ENCODE measurements around the gene TMPRSS3. TPM values are rescaled to one million over a fixed set of nuclear protein-coding genes. Genes with fewer than 3 reads are reported as not detected.

TMPRSS3 gene
- 4.1 TPM for total RNA-seq
- long read RNA-seq, partial matches to known transcripts: 0 of 5 reads
- long read RNA-seq, other reads (novel, unspliced or antisense): 2 of 5 reads

GRCh38 chr21:42395905-42396651 lies at the start of gene TMPRSS3:
Gene TMPRSS3 (minus strand): TSS chr21:42396052. CDS start chr21:42395417, 635 bp downstream.
- peak within 1 kb of the TSS; percentile 14 for H3K27ac ChIP-seq
- peaks cover 4% of the 10 kb centered on the region for H3K4me1 ChIP-seq
- peak; percentile 71 for DNase-seq
- no peak within 1 kb of the TSS for H3K4me3 ChIP-seq
- TF ChIP-seq CTCF (IDR thresholded peaks at IDR 0.05): no peak
- peak; percentile 92 for ATAC-seq
- no peaks in the 10 kb centered on the region for H3K27me3 ChIP-seq
- intact Hi-C loops (cut with DNase I): no loop called here
- no peaks in the 10 kb centered on the region for H3K36me3 ChIP-seq
- no peaks in the 10 kb centered on the region for H3K9me3 ChIP-seq

GRCh38 chr21:42445311-42445710 lies 49.5 kb upstream of the TMPRSS3 start:
- no peak overlapping the region for H3K27ac ChIP-seq
- TF ChIP-seq CTCF (IDR thresholded peaks at IDR 0.05): no peak
- no peak overlapping the region for H3K4me3 ChIP-seq
- H3K4me1 ChIP-seq: peaks cover 3% of the 10 kb centered on the region
- DNase-seq (no peak), ATAC-seq (no peak)
- no peaks in the 10 kb centered on the region for H3K36me3 ChIP-seq
- H3K27me3 ChIP-seq: no peaks in the 10 kb centered on the region
- intact Hi-C loops (cut with DNase I): no loop called here
- H3K9me3 ChIP-seq: no peaks in the 10 kb centered on the region

GRCh38 chr21:42444745-42445059 lies 48.9 kb upstream of the TMPRSS3 start:
- Histone ChIP-seq H3K27me3 (no peaks in the 10 kb centered on the region), H3K4me1 (no peaks in the 10 kb centered on the region), H3K36me3 (no peaks in the 10 kb centered on the region), H3K4me3 (no peak overlapping the region), H3K9me3 (no peaks in the 10 kb centered on the region), H3K27ac (no peak overlapping the region)
- no peak for DNase-seq
- no peak for ATAC-seq
- intact Hi-C loops (cut with DNase I): no loop called here
- no peak for TF ChIP-seq CTCF (IDR thresholded peaks at IDR 0.05)

- intact Hi-C loops (cut with DNase I): no loop called here
- no peaks in the 10 kb centered on the region for H3K27me3 ChIP-seq
- ATAC-seq (no peak), DNase-seq (no peak)
- no peaks in the 10 kb centered on the region for H3K9me3 ChIP-seq
- H3K36me3 ChIP-seq: no peaks in the 10 kb centered on the region
- TF ChIP-seq CTCF (IDR thresholded peaks at IDR 0.05): no peak
- no peaks in the 10 kb centered on the region for H3K4me1 ChIP-seq
- no peak overlapping the region for H3K4me3 ChIP-seq
- no peak overlapping the region for H3K27ac ChIP-seq
These were observed 48.3 kb upstream of the TMPRSS3 start for GRCh38 chr21:42443876-42444744.

GRCh38 chr21:42443181-42443785 lies 47.4 kb upstream of the TMPRSS3 start:
- no peaks in the 10 kb centered on the region for H3K36me3 ChIP-seq
- intact Hi-C loops (cut with DNase I): no loop called here
- no peak for DNase-seq
- H3K4me3 ChIP-seq: no peak overlapping the region
- no peaks in the 10 kb centered on the region for H3K4me1 ChIP-seq
- H3K9me3 ChIP-seq: no peaks in the 10 kb centered on the region
- no peak for ATAC-seq
- no peak overlapping the region for H3K27ac ChIP-seq
- no peaks in the 10 kb centered on the region for H3K27me3 ChIP-seq
- no peak for TF ChIP-seq CTCF (IDR thresholded peaks at IDR 0.05)

Data from upper lobe of right lung (tissue), 1 donor.